Tibial nerve (tissue), 4 donors: ENCODE measurements around the gene NFKBIL1. TPM values are rescaled to one million over a fixed set of nuclear protein-coding genes. Genes with fewer than 3 reads are reported as not detected.

Source experiments
- DNase-seq, 2 donors: peaks; one replicate each; pipeline ENCODE4 v3.0.0-alpha.2; 2019; ENCODE audit warnings: low spot score in 2 of 2
- H3K27ac ChIP-seq, 4 donors: fragments of 200-600 bp; sonication (generic) in 3 of 4; one replicate each; pipeline ENCODE4 v1.5.1; 2017 to 2019; ENCODE audit warnings: mild to moderate bottlenecking in 1 of 4
- H3K27me3 ChIP-seq, 2 donors: fragments of 200-600 bp; sonication (generic) in 1 of 2; one replicate each; pipeline versions ENCODE4 v1.5.1 to v1.6.0; 2017 to 2019
- H3K36me3 ChIP-seq, 3 donors: fragments of 200-600 bp; sonication (generic); one replicate each; pipeline ENCODE4 v1.5.1; 2018 to 2019
- H3K4me1 ChIP-seq, 4 donors: fragments of 200-600 bp; sonication (generic) in 3 of 4; one replicate each; pipeline ENCODE4 v1.5.1; 2017 to 2019
- H3K4me3 ChIP-seq, 4 donors: fragments of 200-600 bp; sonication (generic) in 3 of 4; one replicate each; pipeline ENCODE4 v1.5.1; 2017 to 2019; ENCODE audit warnings: mild to moderate bottlenecking in 1 of 4, moderate library complexity in 1 of 4
- H3K9me3 ChIP-seq, 4 donors: fragments of 200-600 bp; sonication (generic) in 3 of 4; one replicate each; pipeline ENCODE4 v1.5.1; 2017 to 2019
- EP300 ChIP-seq, 2 donors: sonication (generic); formaldehyde crosslinking; IDR thresholded peaks; one replicate each; pipeline ENCODE4 v1.6.1; 2017; ENCODE audit warnings: antibody characterized with exemption in 2 of 2, mild to moderate bottlenecking in 1 of 2
- POLR2A ChIP-seq, 2 donors: fragments of 450-650 bp; IDR thresholded peaks; one replicate each; pipeline ENCODE4 v1.6.1; 2017; ENCODE audit warnings: antibody characterized with exemption in 2 of 2, mild to moderate bottlenecking in 2 of 2, moderate library complexity in 2 of 2
- WGBS, 2 donors: methylation state at CpG; one replicate each; pipeline ENCODE4 v1.1.5; 2018; 5-methylcytosine and 5-hydroxymethylcytosine counted together
- total RNA-seq, 4 donors: library from RNA; depleted of rRNA; stranded (reverse); fragments of >200 nt; gene quantifications; one replicate each; pipeline ENCODE4 v1.1.0, GENCODE V29; 2016
- TF ChIP-seq, protein P1 (sequence below), 5 experiments: fragments of 200-600 bp in 3 of 5; fragments of 450-650 bp in 2 of 5; sonication (generic) in 3 of 5; IDR thresholded peaks; one replicate each; pipeline ENCODE4 v1.5.1; 2016 to 2019; ENCODE audit warnings: antibody characterized with exemption in 5 of 5, mild to moderate bottlenecking in 3 of 5, moderate library complexity in 2 of 5

Gene NFKBIL1
- total RNA-seq, 4 donors from 2014 or later, result 26.2 to 30.2 (median 27.7) TPM

DNA sequence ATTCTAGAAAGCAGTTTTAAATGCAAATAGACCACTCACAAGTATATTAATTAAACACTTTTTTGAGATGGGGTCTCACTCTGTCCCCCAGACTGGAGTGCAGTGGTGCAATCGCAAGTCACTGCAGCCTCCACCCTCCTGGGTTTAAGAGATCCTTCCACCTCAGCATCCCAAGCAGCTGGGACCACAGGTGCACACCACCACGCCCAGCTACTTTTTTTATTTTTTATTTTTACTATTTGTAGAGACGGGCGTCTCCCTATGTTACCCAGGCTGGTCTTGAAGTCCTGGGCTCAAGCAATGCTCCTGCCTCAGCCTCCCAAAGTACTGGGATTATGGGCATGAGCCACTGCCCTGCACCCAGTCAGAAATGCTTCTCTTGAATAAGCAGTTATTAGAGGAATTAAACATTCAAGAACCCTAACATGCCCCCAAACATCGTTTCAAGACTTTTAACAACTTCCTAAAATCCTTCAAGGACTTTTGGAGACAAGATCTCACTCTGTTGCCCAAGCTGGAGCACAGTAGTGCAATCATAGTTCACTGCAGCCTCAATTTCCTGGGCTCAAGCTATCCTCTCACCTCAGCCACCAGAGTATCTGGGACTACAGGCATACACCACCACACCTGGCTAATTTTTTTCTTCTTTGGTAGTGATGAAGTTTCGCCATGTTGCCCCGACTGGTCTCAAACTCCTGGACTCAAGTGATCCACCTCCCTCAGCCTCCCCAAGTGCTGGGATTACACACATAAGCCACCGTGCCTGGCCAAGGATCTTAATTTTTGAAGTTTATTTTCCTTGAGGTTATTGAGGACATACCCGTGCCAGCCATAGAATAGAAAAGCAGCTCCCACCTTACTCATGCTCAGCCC, 15.4 kb upstream of the NFKBIL1 start:
- WGBS, 2 donors, result 71 to 72% methylated on average over 9 of the region's 9 CpGs
- no peak for DNase-seq
- TF ChIP-seq EP300 (IDR thresholded peaks at IDR 0.05) (no peak), POLR2A (IDR thresholded peaks at IDR 0.05) (no peak)
- TF ChIP-seq, protein P1, sequence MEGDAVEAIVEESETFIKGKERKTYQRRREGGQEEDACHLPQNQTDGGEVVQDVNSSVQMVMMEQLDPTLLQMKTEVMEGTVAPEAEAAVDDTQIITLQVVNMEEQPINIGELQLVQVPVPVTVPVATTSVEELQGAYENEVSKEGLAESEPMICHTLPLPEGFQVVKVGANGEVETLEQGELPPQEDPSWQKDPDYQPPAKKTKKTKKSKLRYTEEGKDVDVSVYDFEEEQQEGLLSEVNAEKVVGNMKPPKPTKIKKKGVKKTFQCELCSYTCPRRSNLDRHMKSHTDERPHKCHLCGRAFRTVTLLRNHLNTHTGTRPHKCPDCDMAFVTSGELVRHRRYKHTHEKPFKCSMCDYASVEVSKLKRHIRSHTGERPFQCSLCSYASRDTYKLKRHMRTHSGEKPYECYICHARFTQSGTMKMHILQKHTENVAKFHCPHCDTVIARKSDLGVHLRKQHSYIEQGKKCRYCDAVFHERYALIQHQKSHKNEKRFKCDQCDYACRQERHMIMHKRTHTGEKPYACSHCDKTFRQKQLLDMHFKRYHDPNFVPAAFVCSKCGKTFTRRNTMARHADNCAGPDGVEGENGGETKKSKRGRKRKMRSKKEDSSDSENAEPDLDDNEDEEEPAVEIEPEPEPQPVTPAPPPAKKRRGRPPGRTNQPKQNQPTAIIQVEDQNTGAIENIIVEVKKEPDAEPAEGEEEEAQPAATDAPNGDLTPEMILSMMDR (IDR thresholded peaks at IDR 0.05), result no peak
- Histone ChIP-seq H3K27ac (no peak overlapping the region), H3K27me3 (no peaks in the 10 kb centered on the region), H3K4me3 (no peak overlapping the region), H3K36me3 (peaks cover 0 to 80% (median 44%) of the 10 kb centered on the region in 3 donors), H3K9me3 (no peaks in the 10 kb centered on the region), H3K4me1 (peaks cover 0 to 9% (median 0%) of the 10 kb centered on the region in 4 donors)

DNA sequence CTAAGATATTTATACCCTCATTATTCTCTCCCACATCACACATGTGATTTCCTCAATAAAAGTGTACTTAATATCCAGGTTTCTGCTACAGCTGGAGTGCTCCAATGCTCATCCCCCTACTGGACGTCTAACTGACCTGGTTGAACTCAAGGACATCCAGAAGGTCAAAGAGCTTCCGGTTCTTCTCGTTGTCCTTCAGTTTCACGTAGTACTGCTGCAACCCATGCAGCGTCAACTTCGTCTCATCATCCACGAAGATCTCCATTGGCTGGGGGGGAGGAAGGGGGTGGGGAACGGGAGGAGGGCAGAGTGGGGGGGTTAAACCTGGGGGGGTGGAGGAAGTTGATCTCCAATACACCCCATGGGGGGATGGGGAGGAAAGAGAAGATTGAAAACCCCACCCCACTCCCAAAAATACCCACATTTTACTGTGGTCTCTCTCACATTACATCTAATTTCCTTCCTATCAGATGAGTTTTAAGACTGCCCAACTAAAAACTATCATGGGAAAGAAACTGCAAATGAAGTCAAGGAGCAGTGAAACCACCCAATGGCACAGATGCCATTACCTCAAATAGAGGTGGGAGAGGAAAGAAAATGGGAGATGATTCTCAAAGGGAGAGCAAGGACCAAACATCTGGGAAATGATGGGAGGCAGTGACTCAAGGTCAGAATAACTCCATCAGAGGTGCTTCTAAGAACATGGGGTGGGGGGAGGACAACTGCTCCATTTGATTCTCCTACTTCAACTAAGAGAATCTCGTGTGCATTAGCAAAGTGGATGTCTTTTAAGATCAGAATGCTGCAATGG, 14.6 kb upstream of the NFKBIL1 start:
- WGBS, 2 donors, result 48 to 60% methylated on average over 9 of the region's 9 CpGs
- H3K36me3 ChIP-seq, result peaks cover 0 to 88% (median 52%) of the 10 kb centered on the region in 3 donors
- TF ChIP-seq, protein P1 (IDR thresholded peaks at IDR 0.05), result no peak
- no peak for TF ChIP-seq EP300 (IDR thresholded peaks at IDR 0.05)
- no peak for TF ChIP-seq POLR2A (IDR thresholded peaks at IDR 0.05)

DNA sequence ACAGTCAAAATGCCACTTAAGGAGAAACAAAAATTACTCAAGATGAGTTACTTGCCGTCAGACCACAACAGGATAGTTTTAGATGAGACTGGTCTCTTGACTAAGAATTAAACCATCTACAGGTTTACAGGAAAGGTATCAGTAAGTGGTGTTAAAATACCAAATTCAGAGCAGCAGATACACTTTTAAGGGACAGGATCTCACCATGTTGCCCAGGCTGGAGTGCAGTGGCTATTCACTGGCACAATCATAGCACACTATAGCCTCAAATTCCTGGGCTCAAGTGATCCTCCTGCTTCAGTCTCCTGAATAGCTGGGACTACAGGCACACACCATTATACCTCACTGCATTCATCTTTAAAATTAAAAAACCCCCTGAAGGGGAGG, 14.0 kb upstream of the NFKBIL1 start:
- WGBS, 2 donors, result 72 to 88% methylated on average over 1 of the region's 1 CpG

More for the DNA sequence above, 14.6 kb upstream of the NFKBIL1 start:
- Histone ChIP-seq H3K27me3 (no peaks in the 10 kb centered on the region), H3K4me1 (peaks cover 0 to 16% (median 0%) of the 10 kb centered on the region in 4 donors), H3K27ac (no peak overlapping the region), H3K9me3 (no peaks in the 10 kb centered on the region), H3K4me3 (no peak overlapping the region)
- no peak for DNase-seq

DNA sequence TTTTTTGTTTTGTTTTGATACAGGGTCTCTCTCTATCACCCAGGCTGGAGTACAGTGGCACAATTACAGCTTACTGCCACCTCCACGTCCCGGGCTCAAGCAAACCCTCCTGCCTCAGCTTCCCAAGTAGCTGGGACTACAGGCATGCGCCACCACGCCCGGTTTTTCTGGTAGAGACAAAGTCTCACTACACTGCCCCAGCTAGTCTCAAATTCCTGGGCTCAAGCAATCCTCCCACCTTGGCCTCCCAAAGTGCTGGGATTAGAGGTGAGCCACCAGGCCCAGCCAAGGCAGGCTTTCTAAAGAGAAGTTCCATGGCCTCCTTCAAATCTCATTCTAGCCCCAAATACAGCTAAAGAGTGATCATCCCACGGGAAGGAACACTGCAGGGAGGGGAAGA, 13.4 kb upstream of the NFKBIL1 start:
- WGBS, 2 donors, result 92% methylated on average over 6 of the region's 6 CpGs
- Histone ChIP-seq H3K27ac (no peak overlapping the region), H3K9me3 (no peaks in the 10 kb centered on the region), H3K27me3 (no peaks in the 10 kb centered on the region), H3K4me1 (peaks cover 0 to 27% (median 4%) of the 10 kb centered on the region in 4 donors), H3K36me3 (peaks cover 0 to 100% (median 62%) of the 10 kb centered on the region in 3 donors), H3K4me3 (no peak overlapping the region)
- no peak for DNase-seq
- TF ChIP-seq, protein P1 (IDR thresholded peaks at IDR 0.05), result no peak
- TF ChIP-seq POLR2A (IDR thresholded peaks at IDR 0.05) (no peak), EP300 (IDR thresholded peaks at IDR 0.05) (no peak)

More for the DNA sequence above, 14.0 kb upstream of the NFKBIL1 start:
- Histone ChIP-seq H3K27ac (no peak overlapping the region), H3K27me3 (no peaks in the 10 kb centered on the region), H3K9me3 (no peaks in the 10 kb centered on the region), H3K4me3 (no peak overlapping the region), H3K36me3 (peaks cover 0 to 94% (median 56%) of the 10 kb centered on the region in 3 donors), H3K4me1 (peaks cover 0 to 21% (median 0%) of the 10 kb centered on the region in 4 donors)
- no peak for DNase-seq
- TF ChIP-seq EP300 (IDR thresholded peaks at IDR 0.05) (no peak), POLR2A (IDR thresholded peaks at IDR 0.05) (no peak)
- TF ChIP-seq, protein P1 (IDR thresholded peaks at IDR 0.05), result no peak
